MCF 10A (cell line): ENCODE data around the gene KLHDC7B. TPM values are rescaled to one million over a fixed set of nuclear protein-coding genes. Genes with fewer than 3 reads are reported as not detected.
"Not testable (repeated sequence)": the region's sequence is repeated elsewhere in the genome, so short reads cannot be mapped to it uniquely, and the experiment has no call there.

ENCODE experiments used
- BruUV-seq: library from RNA; stranded (reverse); fragments of 400-500 nt; replicated peaks from 2 replicates; lab custom pipeline; 2021; lab: Mats Ljungman, UMichigan
- CTCF ChIA-PET: fragments of 300-600 bp; sonication (Branson Sonifier 250); formaldehyde crosslinking; extraction: SDS; loops from one replicate; lab custom pipeline; 2021; ENCODE audit warnings: antibody characterized with exemption, inconsistent platforms; lab: Yijun Ruan, JAX
- POLR2A ChIA-PET: fragments of 300-600, 350-650 bp; sonication (Branson Sonifier 250); formaldehyde crosslinking; extraction: SDS; loops from one replicate; lab custom pipeline; 2020; ENCODE audit warnings: antibody characterized with exemption, inconsistent platforms; lab: Yijun Ruan, JAX
- DNase-seq: peaks from one replicate; pipeline ENCODE4 v3.0.0-alpha.2; 2018; ENCODE audit not compliant: unreplicated experiment
- H3K27ac Mint-ChIP-seq: one replicate; pipeline ENCODE4 v1.8.0; 2022; ENCODE audit warnings: mild to moderate bottlenecking, low read depth, mixed read lengths; ENCODE audit not compliant: unreplicated experiment
- H3K27me3 Mint-ChIP-seq: one replicate; pipeline ENCODE4 v1.8.0; 2022; ENCODE audit warnings: mixed read lengths; ENCODE audit not compliant: insufficient read depth, unreplicated experiment
- H3K36me3 Mint-ChIP-seq: one replicate; pipeline ENCODE4 v1.8.0; 2022; ENCODE audit warnings: mild to moderate bottlenecking, moderate library complexity, mixed read lengths; ENCODE audit not compliant: insufficient read depth, unreplicated experiment
- H3K4me1 Mint-ChIP-seq: one replicate; pipeline ENCODE4 v1.8.0; 2022; ENCODE audit warnings: mixed read lengths; ENCODE audit not compliant: insufficient read depth, unreplicated experiment
- H3K4me3 Mint-ChIP-seq: one replicate; pipeline ENCODE4 v1.8.0; 2022; ENCODE audit warnings: mild to moderate bottlenecking, moderate library complexity, mixed read lengths; ENCODE audit not compliant: unreplicated experiment
- H3K9me3 Mint-ChIP-seq: one replicate; pipeline ENCODE4 v1.8.0; 2022; ENCODE audit warnings: mixed read lengths; ENCODE audit not compliant: unreplicated experiment
- CTCF ChIP-seq: fragments of 200-600 bp; IDR thresholded peaks from one replicate; pipeline ENCODE4 v1.8.0; 2022; ENCODE audit warnings: antibody characterized with exemption, mild to moderate bottlenecking; ENCODE audit not compliant: unreplicated experiment
- intact Hi-C: fragments of 100-400 bp; cut with micrococcal nuclease; formaldehyde crosslinking; loops from 2 replicates; pipeline ENCODE4 v1.14.1; 2022
- total RNA-seq: library from RNA; stranded (reverse); gene quantifications from 2 replicates; pipeline ENCODE4 v1.2.3, GENCODE V29; 2022

KLHDC7B gene
- total RNA-seq, 1 experiment from 2014 or later, result 0.98 TPM

GRCh38 chr22:50537765-50538164, 7.9 kb upstream of the KLHDC7B start:
- Mint-ChIP-seq H3K27me3 (no peaks in the 10 kb centered on the region), H3K4me3 (no peak overlapping the region), H3K4me1 (peaks cover 40% of the 10 kb centered on the region), H3K36me3 (no peaks in the 10 kb centered on the region), H3K9me3 (no peaks in the 10 kb centered on the region), H3K27ac (peak overlapping the region; percentile 85)
- no peak for TF ChIP-seq CTCF
- intact Hi-C loops, result no loop called here
- DNase-seq, result no peak
- CTCF ChIA-PET, result interaction anchor here (0.6 to 2.3 kb wide), 5 partner anchors 10 to 82 kb away, joined by 3 to 9 read pairs (median 4); partner anchors contain the start of gene SCO2
- POLR2A ChIA-PET, result interaction anchor here (1.2 to 9.2 kb wide), 5 partner anchors 11 to 44 kb away, joined by 3 to 170 read pairs (median 51); partner anchors contain the start of genes CHKB, LMF2, NCAPH2 and SCO2
- BruUV-seq, result no TSS peak

- BruUV-seq, result no TSS peak
- no peak for DNase-seq
- intact Hi-C loops, result no loop called here
- no peaks in the 10 kb centered on the region for H3K27me3 Mint-ChIP-seq
- no peak for TF ChIP-seq CTCF
- ChIA-PET POLR2A (interaction anchor here (1.1 to 9.2 kb wide), 13 partner anchors 9 to 88 kb away, joined by 3 to 170 read pairs (median 13); partner anchors contain the start of genes ARSA, CHKB, LMF2 and NCAPH2), CTCF (interaction anchor here (1.3 to 1.5 kb wide), 4 partner anchors 8 to 81 kb away, joined by 3 to 10 read pairs (median 4); partner anchors contain the start of genes SCO2 and SYCE3)
- H3K27ac Mint-ChIP-seq, result peak overlapping the region; percentile 97
- H3K9me3 Mint-ChIP-seq, result no peaks in the 10 kb centered on the region
- H3K4me1 Mint-ChIP-seq, result peaks cover 41% of the 10 kb centered on the region
- H3K36me3 Mint-ChIP-seq, result no peaks in the 10 kb centered on the region
- no peak overlapping the region for H3K4me3 Mint-ChIP-seq
These were observed 5.3 kb upstream of the KLHDC7B start for GRCh38 chr22:50540381-50540780.

- not testable (repeated sequence) for H3K36me3 Mint-ChIP-seq, H3K9me3 Mint-ChIP-seq, BruUV-seq, H3K27me3 Mint-ChIP-seq
- peaks cover 41% of the 10 kb centered on the region for H3K4me1 Mint-ChIP-seq
- peak overlapping the region; percentile 31 for H3K4me3 Mint-ChIP-seq
- CTCF ChIA-PET, result interaction anchor here (1.3 to 1.5 kb wide), 4 partner anchors 10 to 21 kb away, joined by 3 to 10 read pairs (median 4); partner anchors contain the start of genes SCO2 and SYCE3
- POLR2A ChIA-PET, result interaction anchor here (0.6 to 9.2 kb wide), 9 partner anchors 10 to 80 kb away, joined by 3 to 170 read pairs (median 33); partner anchors contain the start of genes CHKB, LMF2, NCAPH2 and SCO2
- intact Hi-C loops, result loop anchor here (1.0 kb wide), 1 partner anchor 9 kb away; no protein-coding TSS in a partner anchor
- H3K27ac Mint-ChIP-seq, result peak overlapping the region; percentile 97
- peak; percentile 96 for DNase-seq
These were observed 4.1 kb upstream of the KLHDC7B start for GRCh38 chr22:50541667-50542026.

GRCh38 chr22:50542416-50542927, 3.2 kb upstream of the KLHDC7B start:
- POLR2A ChIA-PET, result interaction anchor here (4.2 to 9.2 kb wide), 4 partner anchors 11 to 39 kb away, joined by 33 to 170 read pairs (median 56); partner anchors contain the start of genes CHKB, SCO2, SYCE3 and TYMP
- H3K36me3 Mint-ChIP-seq, result no peaks in the 10 kb centered on the region
- peak overlapping the region; percentile 97 for H3K27ac Mint-ChIP-seq
- no peaks in the 10 kb centered on the region for H3K27me3 Mint-ChIP-seq
- DNase-seq, result peak; percentile 67
- TF ChIP-seq CTCF, result peak; percentile 22
- BruUV-seq, result no TSS peak
- intact Hi-C loops, result no loop called here
- CTCF ChIA-PET, result interaction anchor here (1.3 kb wide), 1 partner anchor 20 kb away, joined by 3 read pairs; the partner anchor contains the start of gene SYCE3
- H3K9me3 Mint-ChIP-seq, result no peaks in the 10 kb centered on the region
- H3K4me3 Mint-ChIP-seq, result no peak overlapping the region
- peaks cover 41% of the 10 kb centered on the region for H3K4me1 Mint-ChIP-seq
